Lung microvascular endothelial cell (primary cell): ENCODE results near the gene MGAT5. TPM values are rescaled to one million over a fixed set of nuclear protein-coding genes. Genes with fewer than 3 reads are reported as not detected.

ENCODE experiments used
- DNase-seq, 2 donors: peaks; one replicate each; pipeline versions ENCODE4 v3.0.0 to v3.0.0-alpha.2; 2010; ENCODE audit warnings: low read depth in 2 of 2
- total RNA-seq: library from RNA; depleted of rRNA; stranded (reverse); fragments of >200 nt; gene quantifications from 2 replicates; pipeline ENCODE4 v1.2.1, GENCODE V29; 2014

MGAT5 gene
- total RNA-seq, 1 donor from 2014 or later = 158 TPM

DNA sequence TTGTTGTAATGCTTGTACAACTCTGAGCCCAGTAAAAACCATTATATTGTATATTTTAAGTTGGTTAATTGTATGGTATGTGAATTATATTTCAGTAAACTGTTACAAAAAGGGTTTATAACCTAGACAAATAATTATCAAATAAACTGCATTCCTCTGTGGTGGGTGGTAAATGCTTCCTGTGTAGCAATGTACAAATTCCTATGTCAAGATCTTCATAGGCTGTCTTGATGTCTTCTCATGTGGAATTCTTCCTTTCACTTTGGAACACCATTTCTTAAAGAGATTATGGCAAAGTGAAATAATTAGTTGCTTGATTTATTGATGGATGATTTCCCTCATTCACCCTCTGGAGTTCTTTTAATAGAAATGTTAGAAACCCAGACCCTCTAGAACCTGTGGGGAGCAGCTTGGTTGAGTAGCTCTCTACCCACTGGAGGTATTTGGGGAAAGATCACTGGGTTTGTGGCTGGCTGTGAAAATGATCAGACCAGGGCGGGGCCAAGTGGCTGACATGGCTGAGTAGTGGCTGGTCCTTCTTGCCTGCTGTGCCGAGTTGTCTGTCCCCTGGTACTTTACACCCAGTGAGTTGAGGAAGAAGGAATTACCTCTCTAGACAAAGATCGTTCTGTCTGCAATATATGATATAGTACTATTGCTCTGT is 22.4 kb upstream of the MGAT5 start:
- peak in 1 of 2 donors; percentile 48 for DNase-seq

DNA sequence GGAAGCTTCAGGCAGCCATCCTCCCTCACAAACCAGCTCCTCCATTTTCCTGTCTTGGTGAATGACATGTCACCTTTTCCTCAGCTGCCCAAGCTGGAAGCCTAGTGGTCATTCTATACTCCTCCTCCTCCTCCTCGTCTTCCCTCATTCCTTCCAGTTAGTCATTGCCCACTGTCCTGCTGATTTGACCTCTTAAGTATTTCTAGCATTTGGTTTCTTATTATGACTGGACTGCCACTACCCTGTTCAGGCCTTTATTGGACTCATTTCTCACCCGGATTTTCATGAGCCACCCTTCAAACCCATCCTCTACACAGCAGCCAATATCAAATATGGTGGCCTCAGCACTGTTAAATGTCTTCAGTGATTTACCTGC is 21.9 kb upstream of the MGAT5 start:
- peak in 1 of 2 donors; percentile 17 for DNase-seq

DNA sequence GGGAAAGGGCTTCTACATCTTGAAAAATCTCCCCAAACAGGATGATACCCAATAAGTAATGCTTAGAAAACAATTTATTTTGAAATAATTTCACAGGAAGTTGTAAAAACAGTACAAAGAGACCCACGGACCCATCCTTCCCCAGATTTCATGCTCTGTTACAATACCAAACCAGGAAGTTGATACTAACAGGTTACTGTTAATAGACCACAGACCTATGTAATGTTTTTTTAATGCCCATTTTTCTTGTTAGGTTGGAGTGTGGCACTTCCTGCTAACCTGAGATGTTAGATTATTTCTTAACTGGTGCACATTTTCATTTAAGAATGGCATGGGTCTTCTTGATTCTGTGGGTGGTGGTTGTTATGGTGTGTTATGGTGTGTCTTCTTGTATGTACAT is 21.4 kb upstream of the MGAT5 start:
- no peak for DNase-seq

DNA sequence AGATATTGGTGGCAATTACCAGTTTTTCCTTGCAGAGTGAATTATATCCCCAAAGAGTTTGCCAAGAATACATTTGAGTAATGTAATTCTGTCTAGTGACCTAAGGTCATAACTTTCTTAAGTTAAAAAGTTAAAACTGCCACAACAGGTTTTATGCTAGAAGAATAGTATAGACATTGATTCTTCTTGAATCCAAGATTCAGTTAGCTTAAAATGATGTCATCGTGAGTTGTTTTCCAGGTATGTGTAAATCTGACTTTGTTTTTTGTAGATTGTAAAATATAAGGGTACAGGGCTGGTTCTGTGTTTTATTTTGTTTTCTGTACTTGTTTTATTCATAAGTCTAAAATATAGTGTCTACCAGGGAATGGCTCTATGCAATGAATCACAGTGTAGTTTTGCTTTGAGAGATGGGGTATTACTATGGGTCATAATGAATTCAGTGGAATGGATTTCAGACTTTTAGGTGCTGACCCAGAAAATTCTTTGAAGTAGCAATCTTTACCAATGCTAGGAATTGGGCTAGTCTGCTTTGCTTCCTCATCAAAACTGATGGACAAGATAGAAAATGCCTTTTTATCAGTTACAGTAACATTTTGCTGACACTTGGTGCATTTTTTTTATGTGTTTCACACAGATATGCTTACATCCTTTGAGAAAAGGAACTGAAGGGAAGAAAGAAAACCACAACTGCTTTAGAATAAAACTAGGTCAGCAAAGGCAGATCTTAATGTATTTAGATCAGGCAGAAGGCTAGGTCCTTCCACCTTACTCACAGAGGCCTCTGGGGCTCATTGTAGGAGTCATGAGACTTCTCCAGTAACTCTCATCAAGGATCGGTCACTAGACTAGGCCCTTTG is 20.8 kb upstream of the MGAT5 start:
- DNase-seq = no peak

DNA sequence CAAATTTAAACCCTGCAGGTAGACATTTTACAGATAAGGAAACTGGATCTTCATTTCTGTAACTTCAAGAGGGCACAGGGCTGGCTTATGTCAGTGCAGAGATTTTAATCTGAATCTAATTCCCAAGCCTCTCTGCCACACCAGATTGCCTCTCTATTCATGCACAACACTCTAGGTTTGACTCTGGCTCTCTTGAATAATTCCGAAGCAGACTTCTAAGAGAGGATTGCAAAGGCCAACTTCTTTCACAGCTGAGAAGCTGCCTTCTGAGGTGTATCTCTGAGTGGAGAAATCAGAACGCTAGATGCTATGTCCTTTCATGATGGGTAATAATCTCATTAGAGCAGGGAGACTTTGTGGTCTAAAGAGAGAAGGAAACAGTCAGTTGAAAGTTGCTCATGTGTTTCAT is 20.1 kb upstream of the MGAT5 start:
- DNase-seq = no peak

DNA sequence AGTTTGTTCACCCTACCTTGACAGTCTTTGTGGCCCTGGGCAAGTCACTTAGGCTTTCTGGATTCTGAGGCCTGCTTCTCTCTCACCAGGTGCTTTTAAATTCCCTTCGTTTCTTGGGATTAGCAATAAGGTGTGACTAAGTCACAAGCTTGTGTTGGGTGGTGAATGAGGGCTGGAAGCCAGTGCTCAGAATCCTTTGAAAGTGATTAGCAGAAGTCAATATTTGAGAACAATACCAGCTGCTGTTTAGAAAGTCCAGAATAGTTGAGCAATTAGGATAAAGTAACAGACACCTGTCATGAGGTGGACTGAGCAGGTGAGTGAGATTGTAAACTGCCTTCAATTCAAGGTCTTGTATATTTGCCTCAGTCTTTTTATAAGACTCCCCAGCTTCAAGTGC is 19.3 kb upstream of the MGAT5 start:
- no peak for DNase-seq

DNA sequence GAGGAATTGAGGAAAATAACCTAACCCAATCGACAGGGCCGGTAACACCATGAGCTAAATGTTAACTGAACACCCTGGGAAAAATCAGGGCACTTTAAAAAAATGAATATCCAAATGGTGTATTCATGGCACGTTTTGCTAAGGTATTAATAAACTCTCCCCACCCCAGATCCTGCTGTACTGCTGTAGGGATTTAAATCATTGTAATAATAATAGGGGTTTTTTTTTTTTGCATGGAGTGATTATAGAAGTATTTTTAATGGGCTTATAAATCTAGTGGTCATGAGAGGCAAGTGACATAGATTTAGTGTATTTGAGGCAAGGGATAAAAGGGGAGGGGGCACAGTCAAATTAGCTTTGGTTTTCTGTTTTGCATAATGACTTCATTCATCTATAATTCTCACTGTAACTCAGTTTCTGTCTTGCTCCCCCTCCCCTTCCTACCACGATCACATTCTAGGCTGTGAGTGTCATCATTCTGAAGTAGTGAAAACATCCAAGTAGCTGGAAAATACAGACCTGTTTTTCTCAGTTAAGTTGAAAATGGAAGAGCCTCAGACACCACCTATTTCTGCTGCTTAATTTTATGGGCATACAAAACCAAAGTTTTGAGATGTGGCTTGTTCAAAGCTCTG is 18.2 kb upstream of the MGAT5 start:
- DNase-seq = no peak

DNA sequence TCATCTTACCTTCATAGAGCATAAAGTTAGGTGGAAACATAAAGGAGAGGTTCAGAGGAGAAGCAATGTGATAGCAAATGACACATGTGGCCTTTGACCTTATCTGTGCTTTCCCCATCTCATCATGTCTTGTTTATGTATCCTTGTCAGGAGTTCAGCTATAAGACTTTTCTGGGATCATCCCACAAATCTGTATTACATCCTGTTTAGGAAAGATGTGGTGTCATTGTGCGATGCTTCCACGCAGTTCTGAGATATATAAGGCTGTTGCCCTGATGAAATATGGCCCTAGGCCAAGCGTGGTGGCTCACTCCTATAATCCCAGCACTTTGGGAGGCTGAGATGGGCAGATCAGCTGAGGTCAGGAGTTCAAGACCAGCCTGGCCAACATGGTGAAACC is 15.5 kb upstream of the MGAT5 start:
- peak in 1 of 2 donors; percentile 19 for DNase-seq

DNA sequence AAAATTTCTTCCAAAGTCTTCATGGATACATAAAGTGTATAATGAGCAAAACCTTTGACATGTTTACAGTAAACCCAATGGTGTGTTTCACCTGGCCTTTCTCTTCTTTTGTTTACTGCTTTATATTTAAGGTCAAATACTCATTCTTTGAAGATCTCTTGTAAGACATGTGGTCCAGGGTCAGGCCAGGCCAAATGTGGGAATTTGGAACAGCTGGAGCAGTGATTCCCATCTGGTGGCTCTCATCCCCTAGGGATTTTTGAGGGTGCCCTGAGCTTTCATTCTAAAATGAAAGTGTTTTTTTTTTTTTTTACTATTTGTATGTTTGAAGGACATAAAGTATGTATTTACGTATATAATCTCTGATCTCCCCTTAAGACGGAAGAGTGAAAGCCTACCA is 13.8 kb upstream of the MGAT5 start:
- no peak for DNase-seq

DNA sequence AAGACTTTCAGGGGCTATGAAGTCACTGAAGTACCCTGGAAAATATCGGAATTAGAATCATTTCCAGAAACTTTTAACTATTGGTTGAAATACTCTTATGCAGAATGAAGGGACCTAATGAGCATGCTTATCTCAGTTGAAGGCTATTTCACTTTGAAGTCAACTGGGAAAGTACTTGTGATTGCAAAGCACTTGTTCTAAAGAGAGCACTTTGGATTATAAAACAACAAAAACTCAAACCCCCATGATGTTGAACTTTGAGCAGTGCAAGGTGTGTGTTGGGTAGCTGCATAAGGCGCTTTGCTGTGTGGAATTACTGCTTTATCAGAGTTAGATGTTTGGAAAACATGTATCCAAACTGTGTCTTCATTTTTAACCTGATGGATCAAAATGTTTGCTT is 12.0 kb upstream of the MGAT5 start:
- no peak for DNase-seq

DNA sequence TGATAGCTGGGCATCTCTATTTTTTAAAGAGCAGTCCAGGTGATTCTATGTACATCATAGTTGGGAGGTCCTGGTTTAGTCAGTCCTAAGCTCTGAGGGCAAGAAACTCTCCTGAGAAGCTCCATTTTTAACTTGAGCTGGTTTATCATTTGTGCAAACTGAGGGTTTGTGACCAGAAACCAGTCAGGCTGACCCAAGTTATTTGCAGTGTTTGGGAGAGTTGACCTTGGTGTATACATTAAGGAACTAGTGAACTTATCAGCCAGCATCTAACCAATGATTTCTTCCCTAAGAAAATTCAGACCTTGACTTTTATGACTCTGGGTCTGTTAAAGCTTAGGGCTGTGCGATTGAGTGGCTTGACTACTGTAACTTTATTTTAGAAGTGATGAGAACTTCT is 10.6 kb upstream of the MGAT5 start:
- no peak for DNase-seq

DNA sequence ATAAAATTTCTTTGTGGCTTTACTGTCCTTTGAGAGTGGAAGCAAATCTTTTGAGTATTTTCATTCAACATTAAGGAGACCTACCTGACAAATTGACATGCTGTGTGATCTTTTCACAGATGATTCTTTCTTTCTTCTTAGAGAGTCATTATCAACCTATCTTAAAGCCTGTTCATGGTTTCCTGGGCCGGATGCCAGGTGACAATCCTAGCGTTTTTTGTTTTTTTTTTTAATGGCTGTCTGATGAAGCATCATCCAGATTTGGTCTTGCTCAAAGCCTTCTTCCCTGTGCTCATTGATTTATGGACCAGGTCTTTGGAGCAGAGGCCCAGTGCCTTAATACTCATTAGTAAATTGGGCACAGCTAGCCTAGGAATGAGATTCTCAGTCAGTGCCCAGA is 9.8 kb upstream of the MGAT5 start:
- no peak for DNase-seq

DNA sequence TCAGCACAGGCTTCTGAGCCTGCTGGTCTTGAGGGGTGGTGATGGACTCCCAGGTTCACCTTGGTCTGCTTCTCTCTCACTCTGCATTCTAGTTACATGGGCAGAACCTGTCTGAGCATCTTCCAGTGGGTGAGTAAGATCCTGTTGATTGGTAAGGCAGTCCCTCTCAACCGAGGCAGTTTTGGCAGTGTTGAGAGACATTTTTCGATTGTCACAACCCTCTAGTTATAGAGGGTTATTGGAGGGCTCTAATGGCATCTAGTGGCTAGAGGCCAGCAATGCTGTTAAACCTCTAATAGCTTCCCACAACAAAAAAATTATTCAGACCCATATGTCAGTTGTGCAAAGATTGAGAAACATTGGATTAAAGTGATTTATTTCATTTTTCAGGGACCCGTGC is 9.3 kb upstream of the MGAT5 start:
- peak in 1 of 2 donors; percentile 33 for DNase-seq

DNA sequence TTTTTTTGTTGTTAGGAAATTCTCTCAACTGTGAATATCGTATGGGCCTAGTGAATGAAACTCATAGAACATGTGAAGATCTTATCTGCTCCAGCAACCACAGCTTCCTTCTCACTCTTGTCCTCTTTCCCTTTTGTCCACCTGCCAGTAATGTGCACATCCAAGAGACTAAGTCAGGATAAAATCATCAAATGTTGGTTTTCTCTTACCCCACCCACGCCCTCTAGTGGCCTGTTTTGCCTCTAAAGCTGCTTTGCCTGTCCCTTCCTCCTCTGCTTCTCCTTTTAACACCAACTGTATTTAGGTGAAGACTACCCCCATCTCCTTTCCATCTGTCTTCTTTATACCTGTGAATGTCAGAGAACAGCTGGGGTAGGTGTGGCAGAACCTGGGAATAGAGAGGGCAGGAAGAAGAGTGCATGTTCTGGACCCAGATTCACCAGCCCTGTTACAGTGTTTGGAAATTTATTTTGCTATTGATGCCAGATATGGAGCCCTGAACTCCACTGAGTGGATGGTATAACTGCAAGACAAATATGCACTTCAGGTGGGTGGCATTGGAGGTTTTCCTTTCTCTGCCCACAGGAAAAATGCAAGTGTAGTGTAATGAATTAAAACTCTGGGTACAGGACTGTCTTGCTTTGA is 8.4 kb upstream of the MGAT5 start:
- peak; percentile 68 to 88 for DNase-seq

DNA sequence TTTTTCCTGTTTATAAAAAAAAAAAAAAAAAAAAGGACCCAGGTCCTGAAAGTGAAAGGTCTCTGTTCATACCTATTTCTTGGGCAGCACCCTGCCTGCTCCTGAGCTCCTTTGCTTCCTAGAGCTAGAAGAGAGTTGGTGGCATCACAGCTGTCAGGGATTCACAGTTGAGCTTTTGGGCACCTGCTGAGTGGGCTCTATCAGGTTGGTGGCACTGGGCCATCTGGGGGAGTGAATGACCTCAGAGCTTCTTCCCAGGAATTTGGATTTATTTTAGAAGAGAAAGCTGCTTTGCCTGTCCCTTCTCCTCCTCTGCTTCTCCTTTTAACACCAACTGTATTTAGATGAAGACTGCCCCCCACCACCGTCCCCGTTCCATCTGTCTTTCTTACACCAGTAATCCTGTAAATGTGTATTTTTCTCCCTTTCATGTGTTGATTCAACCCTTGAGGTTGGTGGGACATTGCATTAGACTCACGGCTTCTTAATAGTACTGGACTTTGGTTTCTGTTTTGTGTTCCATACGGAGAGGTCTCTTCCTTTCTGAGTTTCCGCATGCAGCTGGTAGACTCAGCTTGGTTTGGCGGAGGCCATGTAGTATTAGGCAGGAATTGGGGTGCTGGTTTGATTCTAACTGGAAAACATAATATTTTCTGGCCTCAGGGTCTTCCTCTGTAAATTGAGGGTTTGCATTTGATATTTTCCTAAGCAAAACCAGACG is 7.6 kb upstream of the MGAT5 start:
- DNase-seq = peak in 1 of 2 donors; percentile 43

DNA sequence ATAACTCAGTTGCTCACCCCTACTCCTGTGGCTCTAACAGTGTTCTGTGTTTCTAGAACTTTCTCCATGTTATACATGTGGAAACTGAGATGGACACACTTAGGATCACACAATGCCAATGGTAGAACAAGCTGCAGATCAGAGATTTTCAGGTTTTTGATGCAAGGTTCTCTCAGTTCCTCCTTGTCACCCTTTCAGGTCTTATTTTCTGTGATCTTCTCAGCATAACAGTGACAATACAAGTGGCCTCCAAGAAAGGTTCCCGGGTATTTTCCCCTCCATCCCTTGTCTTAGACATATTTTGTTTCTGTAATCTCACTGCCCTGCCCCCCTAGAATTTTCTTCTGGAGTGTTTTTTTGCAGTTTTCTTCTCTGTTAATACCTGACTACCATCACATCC is 6.2 kb upstream of the MGAT5 start:
- DNase-seq = no peak

DNA sequence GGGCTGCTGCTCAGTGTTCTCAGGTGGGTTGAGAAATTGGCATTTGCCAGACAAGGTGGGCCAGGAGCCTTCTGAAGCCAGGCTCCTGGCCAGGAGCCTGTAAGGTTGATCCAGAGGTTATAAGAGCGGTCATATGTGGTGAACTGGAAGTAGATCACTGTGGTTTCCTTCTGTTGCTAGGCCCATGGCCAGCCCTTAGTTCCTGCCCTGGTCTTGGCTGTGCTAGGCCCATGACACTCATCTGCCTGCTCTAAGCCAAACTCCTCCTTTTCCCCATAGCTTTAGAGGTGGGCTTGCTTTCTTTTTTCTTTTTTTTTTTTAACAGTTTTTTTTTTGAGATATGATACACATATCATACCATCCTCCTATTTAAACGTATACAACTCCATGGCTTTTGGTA is 5.0 kb upstream of the MGAT5 start:
- no peak for DNase-seq

DNA sequence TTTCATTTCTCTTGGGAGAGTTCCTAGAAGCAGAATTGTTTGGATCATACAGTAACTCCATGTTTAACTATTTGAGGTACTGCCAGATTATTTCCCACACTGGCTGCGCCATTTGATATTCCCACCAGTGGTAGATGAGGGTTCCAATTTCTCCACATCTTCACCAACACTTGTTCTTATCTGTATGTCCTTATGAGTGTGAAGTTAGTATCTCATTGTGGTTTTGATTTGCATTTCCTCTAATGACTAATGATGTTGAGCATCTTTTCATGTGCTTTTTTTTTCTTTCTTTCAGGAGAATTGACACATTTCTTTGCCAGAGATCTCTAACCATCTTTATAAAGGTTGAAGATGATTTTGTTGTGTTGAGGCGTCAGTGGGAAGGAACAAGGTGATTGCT is 4.1 kb upstream of the MGAT5 start:
- no peak for DNase-seq

DNA sequence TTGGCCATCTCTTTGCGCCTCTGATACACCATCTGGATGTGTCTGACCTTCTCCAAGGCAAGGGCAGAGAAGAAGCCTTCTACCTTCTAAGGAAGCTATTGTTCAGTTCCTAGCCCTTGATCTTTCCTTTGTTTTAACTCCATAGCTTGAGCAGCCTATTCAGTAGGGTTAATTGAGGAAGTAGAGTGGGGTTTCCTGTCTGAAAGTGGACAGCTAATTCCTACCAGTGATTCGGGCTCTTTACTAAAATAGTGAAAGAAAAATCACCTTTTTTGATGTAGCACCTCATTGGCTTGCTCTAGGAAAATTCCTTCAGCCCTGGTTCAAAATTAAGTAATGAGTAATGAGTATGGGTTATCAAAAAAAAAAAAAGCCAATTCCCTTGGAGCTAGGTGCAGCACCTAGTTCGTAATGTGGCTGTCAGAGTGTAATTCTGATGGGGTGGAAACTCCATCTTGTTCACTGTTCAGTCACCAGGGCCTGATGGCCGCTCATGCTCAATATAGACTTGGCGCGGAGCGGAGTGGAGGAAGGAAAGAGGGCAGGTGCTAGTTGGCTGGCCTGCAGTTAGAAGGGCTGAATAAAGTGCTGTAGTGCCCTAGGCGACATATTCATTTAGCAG is 2.9 kb upstream of the MGAT5 start:
- DNase-seq = peak; percentile 33 to 63

DNA sequence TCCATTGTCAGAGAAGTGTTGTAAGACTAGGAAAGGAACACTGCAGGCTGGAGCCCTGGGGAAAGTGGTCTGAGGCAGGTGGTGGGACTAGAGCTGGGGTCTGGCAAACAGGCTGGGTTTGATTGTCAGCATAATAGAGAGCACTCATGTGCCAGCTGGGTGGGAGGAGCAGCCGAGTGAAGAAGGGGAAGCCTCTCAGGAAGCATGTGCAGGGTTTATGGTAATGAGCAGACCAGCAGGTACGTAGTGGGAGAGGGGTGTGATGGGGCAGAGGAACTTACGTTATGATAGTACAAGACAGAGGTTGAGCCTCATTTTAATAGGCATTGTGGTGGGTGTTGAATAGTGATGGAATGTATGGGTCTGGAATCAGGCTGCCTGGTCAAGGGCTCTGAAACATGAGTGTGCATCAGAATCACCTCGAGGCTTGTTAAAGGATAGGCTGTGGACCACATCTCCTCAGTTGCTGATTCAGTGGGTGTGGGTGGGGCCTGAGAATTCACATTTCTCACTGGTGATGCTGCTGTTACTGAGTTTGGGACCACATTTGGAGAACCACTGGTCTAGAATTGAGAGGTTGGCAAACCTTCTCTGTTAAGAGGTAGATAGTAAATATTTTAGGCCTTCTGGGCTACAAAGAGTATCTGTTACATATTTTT is 1.7 kb upstream of the MGAT5 start:
- no peak for DNase-seq
